HCT116 (cell line): ENCODE data around the gene ASB4.

Source experiments
- CTCF ChIP-seq, 3 experiments: fragments of 200-600 bp in 1 of 3; sonication (generic) in 1 of 3; IDR thresholded peaks in 2 of 3; conservative IDR thresholded peaks in 1 of 3; 2 replicates each; pipeline ENCODE4 v1.5.1; 2012 to 2017; ENCODE audit warnings: low read depth in 2 of 3, low read length in 2 of 3, antibody characterized with exemption in 1 of 3, borderline replicate concordance in 1 of 3, control low read depth in 1 of 3, mild to moderate bottlenecking in 1 of 3, mixed read lengths in 1 of 3, mixed run types in 1 of 3, moderate library complexity in 1 of 3; ENCODE audit not compliant: insufficient read depth in 1 of 3
- EGR1 ChIP-seq: IDR thresholded peaks from 2 replicates; pipeline ENCODE4 v1.6.1; 2012; ENCODE audit warnings: low read depth
- EZH2 ChIP-seq: fragments of 200-600 bp; sonication (generic); IDR thresholded peaks from 2 replicates; pipeline ENCODE4 v1.6.1; 2017; ENCODE audit warnings: antibody characterized with exemption, mixed run types
- POLR2A ChIP-seq: IDR thresholded peaks from 2 replicates; pipeline ENCODE4 v1.7.0; 2011; ENCODE audit warnings: borderline replicate concordance; ENCODE audit not compliant: insufficient read depth, insufficient read length; ENCODE audit errors: extremely low read depth
- POLR2AphosphoS5 ChIP-seq: IDR thresholded peaks from 2 replicates; pipeline ENCODE4 v1.6.1; 2011; ENCODE audit warnings: mild to moderate bottlenecking, low read depth, low read length, moderate library complexity
- REST ChIP-seq: IDR thresholded peaks from 2 replicates; pipeline ENCODE4 v1.6.1; 2012; ENCODE audit warnings: low read depth
- YY1 ChIP-seq: IDR thresholded peaks from 2 replicates; pipeline ENCODE4 v1.6.1; 2011; ENCODE audit warnings: low read length, low read depth, moderate library complexity, mild to moderate bottlenecking; ENCODE audit not compliant: insufficient replicate concordance; ENCODE audit errors: extremely low read depth

- TF ChIP-seq REST (no peak), CTCF (IDR thresholded peaks at IDR 0.05 in 2 of 3, conservative IDR thresholded peaks at IDR 0.05 in 1 of 3; ENCODE audit: borderline replicate concordance in 1 of 3, insufficient read depth in 1 of 3, low read depth in 2 of 3, low read length in 2 of 3) (no peak), POLR2A (no peak), EZH2 (no peak), POLR2AphosphoS5 (no peak), YY1 (no peak), EGR1 (no peak)
These were observed 49.3 kb upstream of the ASB4 start for GRCh38 chr7:95436407-95436806.
